Upper lobe of left lung (tissue), 6 donors: ENCODE measurements around the gene GRHL1. TPM values are rescaled to one million over a fixed set of nuclear protein-coding genes. Genes with fewer than 3 reads are reported as not detected.
A peak's percentile ranks its signal among the peaks of the same experiment; 100 is the strongest.

Source experiments
- ATAC-seq, 2 donors: fragments of 200-7000 bp; cut with Tn5 transposase; one replicate each; pipeline ENCODE4 v1.9.1; 2022; ENCODE audit warnings: mild to moderate bottlenecking in 2 of 2, moderate library complexity in 2 of 2; ENCODE audit not compliant: low FRiP score in 2 of 2
- DNase-seq, 2 donors: peaks; one replicate each; pipeline ENCODE4 v3.0.0-alpha.2; 2019 to 2020
- H3K27ac ChIP-seq, 4 donors: fragments of 200-600 bp; sonication (generic); one replicate each; pipeline ENCODE4 v1.5.1; 2016 to 2019
- H3K27me3 ChIP-seq, 4 donors: fragments of 200-600 bp; sonication (generic); one replicate each; pipeline ENCODE4 v1.5.1; 2017 to 2019
- H3K36me3 ChIP-seq, 4 donors: fragments of 200-600 bp; sonication (generic); one replicate each; pipeline ENCODE4 v1.5.1; 2016 to 2019
- H3K4me1 ChIP-seq, 4 donors: fragments of 200-600 bp; sonication (generic); one replicate each; pipeline ENCODE4 v1.5.1; 2018 to 2019
- H3K4me3 ChIP-seq, 4 donors: fragments of 200-600 bp; sonication (generic); one replicate each; pipeline ENCODE4 v1.5.1; 2017 to 2019; ENCODE audit warnings: mild to moderate bottlenecking in 2 of 4, moderate library complexity in 1 of 4
- H3K9me3 ChIP-seq, 4 donors: fragments of 200-600 bp; sonication (generic); one replicate each; pipeline ENCODE4 v1.5.1; 2018 to 2019
- EP300 ChIP-seq, 4 donors: sonication (generic); formaldehyde crosslinking; IDR thresholded peaks; one replicate each; pipeline ENCODE4 v1.5.1; 2017; ENCODE audit warnings: antibody characterized with exemption in 4 of 4, control low read depth in 2 of 4
- POLR2A ChIP-seq, 4 donors: fragments of 450-650 bp; IDR thresholded peaks; one replicate each; pipeline ENCODE4 v1.5.1; 2016 to 2017; ENCODE audit warnings: antibody characterized with exemption in 4 of 4, mild to moderate bottlenecking in 2 of 4
- POLR2AphosphoS5 ChIP-seq, 2 donors: sonication (generic); formaldehyde crosslinking; IDR thresholded peaks; one replicate each; pipeline ENCODE4 v1.5.1; 2017; ENCODE audit warnings: antibody characterized with exemption in 2 of 2
- WGBS, 2 donors: methylation state at CpG; one replicate each; pipeline ENCODE4 v1.1.5; 2017 to 2018; 5-methylcytosine and 5-hydroxymethylcytosine counted together
- total RNA-seq, 6 donors: library from RNA; depleted of rRNA in 4 of 6; stranded (reverse); fragments of >200 nt in 4 of 6; gene quantifications; one replicate each; pipeline versions ENCODE4 v1.1.0 to v1.2.1, GENCODE V29; 2016 to 2021
- TF ChIP-seq, protein P1 (sequence below), 6 experiments: fragments of 450-650 bp in 4 of 6; fragments of 200-600 bp in 2 of 6; sonication (generic) in 2 of 6; IDR thresholded peaks; one replicate each; pipeline ENCODE4 v1.5.1; 2016 to 2019; ENCODE audit warnings: antibody characterized with exemption in 6 of 6
- donor health status: DM: no; HTN: no; CAD: no; lungs with moderate emphysema.
- donor health status: DM: no; HTN: yes; CAD: no; lungs with severe emphysema.

The GRHL1 gene
- total RNA-seq, 6 donors from 2014 or later, result 4.3 to 18.0 (median 10.1) TPM

GRCh38 chr2:10026940-10027569, 75.6 kb downstream of the GRHL1 start:
- Histone ChIP-seq H3K36me3 (no peaks in the 10 kb centered on the region), H3K4me1 (peaks cover 17 to 30% (median 24%) of the 10 kb centered on the region in 4 donors), H3K27ac (no peak overlapping the region), H3K4me3 (no peak overlapping the region), H3K9me3 (no peaks in the 10 kb centered on the region), H3K27me3 (no peaks in the 10 kb centered on the region)
- WGBS, 2 donors, result 88% methylated on average over 7 to 8 of the region's 8 CpGs
- peak in 1 of 2 donors; percentile 38 for ATAC-seq
- DNase-seq, result no peak
- TF ChIP-seq EP300 (IDR thresholded peaks at IDR 0.05), result no peak
- no peak for TF ChIP-seq POLR2AphosphoS5 (IDR thresholded peaks at IDR 0.05)
- TF ChIP-seq, protein P1, sequence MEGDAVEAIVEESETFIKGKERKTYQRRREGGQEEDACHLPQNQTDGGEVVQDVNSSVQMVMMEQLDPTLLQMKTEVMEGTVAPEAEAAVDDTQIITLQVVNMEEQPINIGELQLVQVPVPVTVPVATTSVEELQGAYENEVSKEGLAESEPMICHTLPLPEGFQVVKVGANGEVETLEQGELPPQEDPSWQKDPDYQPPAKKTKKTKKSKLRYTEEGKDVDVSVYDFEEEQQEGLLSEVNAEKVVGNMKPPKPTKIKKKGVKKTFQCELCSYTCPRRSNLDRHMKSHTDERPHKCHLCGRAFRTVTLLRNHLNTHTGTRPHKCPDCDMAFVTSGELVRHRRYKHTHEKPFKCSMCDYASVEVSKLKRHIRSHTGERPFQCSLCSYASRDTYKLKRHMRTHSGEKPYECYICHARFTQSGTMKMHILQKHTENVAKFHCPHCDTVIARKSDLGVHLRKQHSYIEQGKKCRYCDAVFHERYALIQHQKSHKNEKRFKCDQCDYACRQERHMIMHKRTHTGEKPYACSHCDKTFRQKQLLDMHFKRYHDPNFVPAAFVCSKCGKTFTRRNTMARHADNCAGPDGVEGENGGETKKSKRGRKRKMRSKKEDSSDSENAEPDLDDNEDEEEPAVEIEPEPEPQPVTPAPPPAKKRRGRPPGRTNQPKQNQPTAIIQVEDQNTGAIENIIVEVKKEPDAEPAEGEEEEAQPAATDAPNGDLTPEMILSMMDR (IDR thresholded peaks at IDR 0.05), result no peak
- no peak for TF ChIP-seq POLR2A (IDR thresholded peaks at IDR 0.05)

DNA sequence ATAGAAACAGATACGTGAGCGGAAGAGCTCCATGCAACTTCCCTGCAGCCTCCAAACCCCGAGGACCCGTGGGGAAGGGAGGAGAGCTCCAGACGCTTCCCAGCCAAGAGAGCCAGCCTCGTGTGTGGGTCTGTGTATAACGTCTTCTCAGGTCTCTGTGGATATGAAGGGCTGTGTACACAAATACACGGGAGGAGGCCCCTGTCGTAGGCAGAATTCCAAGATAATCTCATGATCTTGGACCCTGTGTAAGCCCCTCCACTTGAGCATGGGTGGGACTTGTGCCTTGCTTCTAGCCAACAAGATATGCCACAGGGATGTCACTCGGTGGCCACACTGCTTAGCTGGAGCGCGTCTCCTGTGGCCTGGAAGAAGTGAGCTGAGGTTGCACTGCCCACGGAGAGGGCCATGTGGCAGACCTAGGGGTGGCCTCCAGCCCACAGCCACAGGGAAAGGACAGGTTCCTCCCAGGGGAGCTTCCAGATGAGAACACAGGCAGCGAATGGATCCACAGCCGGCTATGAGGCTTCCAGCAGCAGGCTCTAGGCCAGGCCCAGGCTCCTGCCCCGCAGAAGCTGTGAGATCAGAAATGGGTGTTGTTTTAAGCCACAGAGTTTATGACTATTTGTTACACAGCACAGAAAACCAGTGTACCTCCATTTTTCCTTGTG, 76.3 kb downstream of the GRHL1 start:
- 94% methylated on average over 11 to 16 of the region's 16 CpGs for WGBS, 2 donors
- Histone ChIP-seq H3K4me1 (peaks cover 17 to 30% (median 24%) of the 10 kb centered on the region in 4 donors), H3K27me3 (no peaks in the 10 kb centered on the region), H3K36me3 (no peaks in the 10 kb centered on the region), H3K9me3 (no peaks in the 10 kb centered on the region), H3K4me3 (no peak overlapping the region), H3K27ac (peak overlapping the region; percentile 83 to 90 (median 88))
- TF ChIP-seq EP300 (IDR thresholded peaks at IDR 0.05), result no peak
- TF ChIP-seq POLR2AphosphoS5 (IDR thresholded peaks at IDR 0.05), result no peak
- TF ChIP-seq, protein P1 (IDR thresholded peaks at IDR 0.05), result no peak
- TF ChIP-seq POLR2A (IDR thresholded peaks at IDR 0.05), result no peak
- DNase-seq (no peak), ATAC-seq (peak in 1 of 2 donors; percentile 71)

GRCh38 chr2:10028407-10028987, 77.0 kb downstream of the GRHL1 start:
- ATAC-seq (no peak), DNase-seq (no peak)
- no peaks in the 10 kb centered on the region for H3K27me3 ChIP-seq
- peak overlapping the region; percentile 83 to 90 (median 88) for H3K27ac ChIP-seq
- H3K9me3 ChIP-seq, result no peaks in the 10 kb centered on the region
- no peak for TF ChIP-seq POLR2AphosphoS5 (IDR thresholded peaks at IDR 0.05)
- TF ChIP-seq POLR2A (IDR thresholded peaks at IDR 0.05), result no peak
- TF ChIP-seq EP300 (IDR thresholded peaks at IDR 0.05), result no peak
- TF ChIP-seq, protein P1 (IDR thresholded peaks at IDR 0.05), result peak in 1 of 6 experiments; percentile 4
- H3K36me3 ChIP-seq, result no peaks in the 10 kb centered on the region
- 59 to 72% methylated on average over 14 to 16 of the region's 16 CpGs for WGBS, 2 donors
- H3K4me3 ChIP-seq, result peak overlapping the region in 1 of 4 donors; percentile 34
- peaks cover 17 to 30% (median 24%) of the 10 kb centered on the region in 4 donors for H3K4me1 ChIP-seq

DNA sequence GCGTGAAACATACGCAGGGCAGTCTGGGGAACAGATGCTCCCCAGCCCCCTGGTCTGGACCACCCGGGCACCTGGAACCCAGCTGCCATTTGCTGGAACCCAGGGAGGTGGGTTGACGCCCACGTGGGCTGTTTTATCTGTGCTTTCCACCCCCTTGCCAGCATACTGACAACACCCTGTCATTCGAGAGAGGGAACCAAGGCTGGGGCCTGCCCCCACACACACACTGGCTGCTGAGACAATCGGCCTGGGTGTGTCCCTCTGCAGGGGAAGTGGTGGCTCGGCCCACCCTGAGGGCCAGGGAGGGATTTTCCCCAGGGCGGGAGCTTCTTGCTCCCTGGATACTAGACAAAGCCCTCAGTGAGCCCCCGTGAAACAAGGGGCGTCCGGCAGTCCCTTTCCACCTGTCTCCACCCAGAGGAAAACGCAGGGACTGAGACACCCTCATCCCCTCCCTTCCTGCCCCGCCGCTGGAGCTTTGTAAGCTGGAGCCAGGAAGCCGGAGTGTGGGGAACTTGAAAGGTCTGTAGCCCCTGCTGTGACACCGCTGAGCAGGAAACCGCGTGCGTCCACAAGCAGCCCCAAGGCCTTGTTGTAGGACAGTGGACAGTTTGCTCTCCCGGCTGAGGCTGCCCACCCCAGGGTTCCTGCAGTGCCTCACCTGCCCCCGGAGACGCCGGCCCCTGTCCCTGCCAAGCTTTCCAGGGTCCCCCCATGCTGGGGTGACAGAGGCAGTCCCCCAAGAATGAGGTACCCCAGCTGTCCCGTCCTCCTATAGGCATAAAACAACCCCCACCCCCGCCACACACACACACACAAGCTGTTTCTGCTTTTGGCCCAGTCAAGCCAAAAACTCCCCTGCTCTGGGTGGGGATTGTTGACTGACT, 77.7 kb downstream of the GRHL1 start:
- Histone ChIP-seq H3K27me3 (no peaks in the 10 kb centered on the region), H3K9me3 (no peaks in the 10 kb centered on the region), H3K36me3 (no peaks in the 10 kb centered on the region), H3K4me3 (peak overlapping the region in 2 of 4 donors; percentile 8 to 34), H3K27ac (peak overlapping the region; percentile 83 to 90 (median 88)), H3K4me1 (peaks cover 17 to 30% (median 24%) of the 10 kb centered on the region in 4 donors)
- peak; percentile 87 to 88 for ATAC-seq
- TF ChIP-seq POLR2AphosphoS5 (IDR thresholded peaks at IDR 0.05) (peak; percentile 35 to 74), EP300 (IDR thresholded peaks at IDR 0.05) (peak in 1 of 4 donors; percentile 18), POLR2A (IDR thresholded peaks at IDR 0.05) (peak in 3 of 4 donors; percentile 15 to 51 (median 50))
- TF ChIP-seq, protein P1 (IDR thresholded peaks at IDR 0.05), result peak in 3 of 6 experiments; percentile 11 to 32 (median 32)
- DNase-seq, result peak; percentile 75 to 83
- WGBS, 2 donors, result 21 to 26% methylated on average over 12 to 24 of the region's 26 CpGs
